NCI-H774 (cell line): ENCODE results near the gene AMY1C.
"Not testable (repeated sequence)": the region's sequence is repeated elsewhere in the genome, so short reads cannot be mapped to it uniquely, and the experiment has no call there.

Source experiments
- DNase-seq: peaks from one replicate; lab custom pipeline; 2025; lab: John Stamatoyannopoulos, UW

The AMY1C gene

GRCh38 chr1:103749598-103749997 is at the start of gene AMY1C:
Gene AMY1C, plus strand, starts transcription at chr1:103749898. Its CDS starts 572 bp downstream, at chr1:103750470.
- not testable (repeated sequence) for DNase-seq

GRCh38 chr1:103700669-103701068 is 49.0 kb upstream of the AMY1C start:
- DNase-seq, result not testable (repeated sequence)

- not testable (repeated sequence) for DNase-seq
Measured at GRCh38 chr1:103701256-103701655, 48.4 kb upstream of the AMY1C start.

GRCh38 chr1:103707670-103708069 is 42.0 kb upstream of the AMY1C start:
- not testable (repeated sequence) for DNase-seq

- DNase-seq, result not testable (repeated sequence)
Measured at GRCh38 chr1:103710381-103710780, 39.3 kb upstream of the AMY1C start.

GRCh38 chr1:103717404-103717803 is 32.3 kb upstream of the AMY1C start:
- not testable (repeated sequence) for DNase-seq

GRCh38 chr1:103721473-103721872 is 28.2 kb upstream of the AMY1C start:
- not testable (repeated sequence) for DNase-seq

- DNase-seq, result not testable (repeated sequence)
Measured at GRCh38 chr1:103735334-103735733, 14.4 kb upstream of the AMY1C start.

- DNase-seq, result not testable (repeated sequence)
Measured at GRCh38 chr1:103738031-103738430, 11.7 kb upstream of the AMY1C start.

- not testable (repeated sequence) for DNase-seq
Measured at GRCh38 chr1:103744449-103744848, 5.2 kb upstream of the AMY1C start.

GRCh38 chr1:103745040-103745439 is 4.7 kb upstream of the AMY1C start:
- not testable (repeated sequence) for DNase-seq

GRCh38 chr1:103748273-103748672 is 1.4 kb upstream of the AMY1C start:
- not testable (repeated sequence) for DNase-seq

- DNase-seq, result no peak
Measured at GRCh38 chr1:103761896-103762295, 12.2 kb downstream of the AMY1C start.

- DNase-seq, result no peak
Measured at GRCh38 chr1:103779932-103780331, 30.2 kb downstream of the AMY1C start.

- no peak for DNase-seq
Measured at GRCh38 chr1:103783944-103784377, 34.3 kb downstream of the AMY1C start.

- DNase-seq, result no peak
Measured at GRCh38 chr1:103788377-103788776, 38.7 kb downstream of the AMY1C start.

- no peak for DNase-seq
Measured at GRCh38 chr1:103790172-103790571, 40.5 kb downstream of the AMY1C start.
